ENCODE data around the gene TEX50.
"Not testable (repeated sequence)": the region's sequence is repeated elsewhere in the genome, so short reads cannot be mapped to it uniquely, and the experiment has no call there.

The TEX50 gene, protein sequence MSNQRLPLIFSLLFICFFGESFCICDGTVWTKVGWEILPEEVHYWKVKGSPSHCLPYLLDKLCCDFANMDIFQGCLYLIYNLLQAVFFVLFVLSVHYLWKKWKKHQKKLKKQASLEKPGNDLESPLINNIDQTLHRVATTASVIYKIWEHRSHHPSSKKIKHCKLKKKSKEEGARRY

GRCh38 chr1:173635116-173635515 is at the start of gene TEX50:
TSS of gene TEX50 (plus strand) at chr1:173635338. CDS start at chr1:173635522, 184 bp downstream.
- FAIRE-seq = no peak
- no peak for DNase-seq (ENCODE audit: insufficient read length, low spot score)

GRCh38 chr1:173590557-173590956 is 44.6 kb upstream of the TEX50 start:
- no peak for FAIRE-seq
- DNase-seq (ENCODE audit: insufficient read length, low spot score) = peak; percentile 7

DNA sequence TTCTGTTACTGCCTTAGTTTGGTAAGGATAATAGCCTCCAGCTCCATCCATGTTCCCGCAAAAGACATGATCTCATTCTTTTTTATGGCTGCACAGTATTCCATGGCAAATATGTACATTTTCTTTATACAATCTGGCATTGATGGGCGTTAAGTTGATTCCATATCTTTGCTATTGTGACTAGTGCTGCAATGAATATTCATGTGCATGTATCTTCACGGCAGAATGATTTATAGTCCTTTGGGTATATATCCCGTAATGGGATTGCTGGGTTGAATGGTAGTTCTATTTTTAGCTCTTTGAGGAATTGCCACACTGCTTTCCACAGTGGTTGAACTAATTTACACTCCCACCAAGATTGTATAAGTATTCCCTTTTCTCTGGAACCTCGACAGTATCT is 44.0 kb upstream of the TEX50 start:
- DNase-seq (ENCODE audit: insufficient read length, low spot score); FAIRE-seq: not testable (repeated sequence)

DNA sequence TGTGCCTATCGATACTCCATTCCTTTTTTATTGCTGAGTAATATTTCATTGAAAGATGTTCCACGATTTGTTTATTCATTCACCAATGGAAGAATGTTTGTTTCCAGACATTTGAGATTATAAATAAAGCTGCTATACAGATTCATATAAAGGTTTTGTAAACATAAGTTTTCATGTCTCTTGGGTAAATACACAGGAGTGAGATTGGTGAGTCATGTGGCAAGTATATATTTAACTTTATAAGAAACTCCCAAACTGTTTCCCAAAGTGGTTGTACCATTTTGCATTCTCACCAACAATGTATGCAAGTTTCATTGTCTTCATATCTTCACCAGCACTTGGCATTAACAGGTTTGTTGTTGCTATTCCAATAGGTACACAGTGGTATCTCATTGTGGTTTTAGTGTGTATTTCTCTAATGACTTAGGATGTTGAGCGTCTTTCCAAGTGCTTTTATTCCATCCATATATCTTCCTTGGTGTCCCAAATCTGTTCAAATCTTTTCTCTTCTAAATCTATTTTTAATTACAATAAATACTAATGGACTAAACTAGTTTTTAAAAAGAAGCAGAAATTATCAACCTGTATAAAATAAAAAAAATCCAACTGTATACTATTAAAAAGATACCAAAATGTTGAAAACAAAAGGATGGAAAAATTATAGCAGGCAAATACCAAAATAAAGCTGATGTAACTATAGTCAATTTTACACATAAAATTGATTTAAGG is 38.9 kb upstream of the TEX50 start:
- FAIRE-seq (no peak), DNase-seq (ENCODE audit: insufficient read length, low spot score) (no peak)

- FAIRE-seq (peak; percentile 23), DNase-seq (ENCODE audit: insufficient read length, low spot score) (no peak)
These were observed 33.5 kb upstream of the TEX50 start for GRCh38 chr1:173601588-173601987.

DNA sequence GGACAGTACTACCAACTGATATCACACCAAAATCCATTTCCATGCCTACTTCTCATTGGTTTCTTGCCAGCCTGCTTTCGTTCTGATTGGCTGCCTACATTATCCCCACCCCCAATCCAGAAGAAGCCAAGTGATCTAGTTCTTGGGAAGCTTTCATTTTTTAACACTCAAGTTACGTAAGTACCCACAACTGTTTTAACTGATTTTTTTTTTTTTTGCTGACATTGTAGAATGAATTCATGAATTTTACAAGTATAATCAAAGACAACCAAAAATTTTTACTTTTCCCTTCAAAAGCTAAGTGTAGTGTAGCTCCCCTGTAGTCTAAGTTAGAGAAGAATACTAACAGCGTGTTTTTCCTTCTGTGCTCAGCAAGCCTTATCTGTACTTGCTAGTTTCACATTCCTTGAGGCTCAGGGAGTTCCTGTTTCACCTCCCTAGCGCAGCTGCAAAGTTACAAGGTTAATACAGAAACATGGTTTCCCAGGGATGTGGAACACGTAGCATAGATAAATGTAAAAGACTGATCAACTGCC is 32.0 kb upstream of the TEX50 start, which contains the start of gene SLC9C2:
SLC9C2 (minus strand) TSS at position 17 of the 536 bp plus-strand sequence. CDS start 1,296 bp downstream, outside the sequence.
- DNase-seq (ENCODE audit: insufficient read length, low spot score) = no peak
- FAIRE-seq = no peak

DNA sequence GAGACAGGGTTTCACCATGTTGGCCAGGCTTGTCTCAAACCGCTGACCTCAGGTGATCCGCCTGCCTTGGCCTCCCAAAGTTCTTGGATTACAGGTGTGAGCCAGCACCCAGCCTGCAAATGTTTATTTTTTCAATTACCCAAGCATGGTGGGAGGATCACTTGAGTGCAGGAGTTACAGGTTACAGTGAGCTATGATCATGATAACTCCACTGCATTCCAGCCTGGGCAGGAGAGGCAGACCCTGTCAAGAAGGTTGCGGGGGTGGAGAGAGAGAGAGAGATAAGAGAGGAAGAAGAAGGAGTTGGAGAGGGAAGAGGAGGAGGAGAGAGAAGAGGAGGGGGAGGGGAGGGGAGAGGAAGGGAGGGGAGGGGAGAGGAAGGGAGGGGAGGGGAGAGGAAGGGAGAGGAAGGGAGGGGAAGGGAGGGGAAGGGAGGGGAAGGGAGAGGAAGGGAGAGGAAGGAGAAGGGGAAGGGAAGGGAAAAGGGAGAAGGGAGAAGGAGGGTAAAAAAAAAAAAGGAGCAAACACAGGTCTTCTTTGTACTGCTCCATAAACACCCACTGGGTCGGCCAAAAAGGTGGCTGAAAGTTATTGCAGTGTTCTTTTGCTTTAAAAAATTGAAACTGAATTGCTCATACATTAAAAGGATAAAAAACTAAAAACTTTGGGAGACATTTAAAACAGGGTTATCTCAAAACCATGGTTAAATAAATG is 26.5 kb upstream of the TEX50 start:
- FAIRE-seq (no peak), DNase-seq (ENCODE audit: insufficient read length, low spot score) (no peak)

DNA sequence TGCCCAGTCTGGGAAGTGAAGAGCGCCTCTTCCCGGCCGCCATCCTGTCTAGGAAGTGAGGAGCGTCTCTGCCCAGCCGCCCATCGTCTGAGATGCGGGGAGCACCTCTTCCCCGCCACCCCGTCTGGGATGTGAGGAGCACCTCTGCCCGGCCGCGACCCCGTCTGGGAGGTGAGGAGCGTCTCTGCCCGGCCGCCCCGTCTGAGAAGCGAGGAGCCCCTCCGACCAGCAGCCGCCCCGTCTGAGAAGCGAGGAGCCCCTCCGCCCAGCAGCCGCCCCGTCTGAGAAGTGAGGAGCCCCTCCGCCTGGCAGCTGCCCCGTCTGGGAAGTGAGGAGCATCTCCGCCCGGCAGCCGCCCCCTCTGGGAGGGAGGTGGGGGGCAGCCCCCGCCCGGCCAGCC is 22.1 kb upstream of the TEX50 start:
- DNase-seq (ENCODE audit: insufficient read length, low spot score); FAIRE-seq: not testable (repeated sequence)

GRCh38 chr1:173616859-173617258 is 18.3 kb upstream of the TEX50 start:
- DNase-seq (ENCODE audit: insufficient read length, low spot score) (no peak), FAIRE-seq (no peak)

GRCh38 chr1:173627269-173627668 is 7.9 kb upstream of the TEX50 start:
- DNase-seq (ENCODE audit: insufficient read length, low spot score) (no peak), FAIRE-seq (no peak)

DNA sequence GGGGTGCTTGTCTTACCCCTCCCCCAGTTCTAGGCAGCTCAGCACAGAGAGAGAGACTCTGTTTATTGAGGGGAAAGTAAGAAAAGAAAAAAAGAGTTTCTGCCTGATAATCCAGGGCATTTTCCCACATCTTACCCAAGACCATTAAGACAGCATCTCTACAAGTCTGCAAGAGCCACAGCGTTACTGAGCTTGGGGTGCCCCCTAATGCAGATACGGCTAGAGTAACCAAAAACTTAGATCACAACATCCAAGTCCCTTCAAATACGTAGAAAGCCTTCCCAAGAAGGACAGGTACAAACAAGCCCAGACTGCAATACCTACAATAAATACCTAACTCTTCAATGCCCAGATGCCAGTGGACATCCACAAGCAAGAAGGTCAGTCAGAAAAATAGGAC is 6.2 kb upstream of the TEX50 start:
- FAIRE-seq (no peak), DNase-seq (ENCODE audit: insufficient read length, low spot score) (no peak)

GRCh38 chr1:173637236-173638042 is 2.3 kb downstream of the TEX50 start:
- not testable (repeated sequence) for FAIRE-seq; DNase-seq (ENCODE audit: insufficient read length, low spot score)

- no peak for FAIRE-seq
These were observed 3.2 kb downstream of the TEX50 start for GRCh38 chr1:173638043-173639021.

DNA sequence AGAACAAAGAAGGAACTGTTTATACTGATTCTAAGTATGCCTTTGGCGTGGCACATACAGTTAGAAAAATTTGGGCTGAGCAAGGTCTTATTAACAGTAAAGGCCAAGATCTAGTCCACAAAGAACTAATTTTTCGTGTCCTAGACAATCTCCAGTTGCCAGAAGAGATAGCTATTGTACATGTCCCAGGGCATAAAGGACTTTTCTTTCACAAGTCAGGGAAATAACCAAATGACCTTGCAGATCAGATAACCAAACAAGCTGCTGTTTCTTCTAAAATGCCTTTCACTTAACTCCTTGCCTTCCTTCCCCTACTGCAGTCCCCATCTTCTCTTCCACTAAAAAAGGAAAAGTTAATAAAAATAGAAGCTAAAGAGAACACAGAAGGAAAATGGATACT is 4.0 kb downstream of the TEX50 start:
- no peak for FAIRE-seq
- no peak for DNase-seq (ENCODE audit: insufficient read length, low spot score)

More at GRCh38 chr1:173638043-173639021, 3.2 kb downstream of the TEX50 start:
- no peak for DNase-seq (ENCODE audit: insufficient read length, low spot score)

DNA sequence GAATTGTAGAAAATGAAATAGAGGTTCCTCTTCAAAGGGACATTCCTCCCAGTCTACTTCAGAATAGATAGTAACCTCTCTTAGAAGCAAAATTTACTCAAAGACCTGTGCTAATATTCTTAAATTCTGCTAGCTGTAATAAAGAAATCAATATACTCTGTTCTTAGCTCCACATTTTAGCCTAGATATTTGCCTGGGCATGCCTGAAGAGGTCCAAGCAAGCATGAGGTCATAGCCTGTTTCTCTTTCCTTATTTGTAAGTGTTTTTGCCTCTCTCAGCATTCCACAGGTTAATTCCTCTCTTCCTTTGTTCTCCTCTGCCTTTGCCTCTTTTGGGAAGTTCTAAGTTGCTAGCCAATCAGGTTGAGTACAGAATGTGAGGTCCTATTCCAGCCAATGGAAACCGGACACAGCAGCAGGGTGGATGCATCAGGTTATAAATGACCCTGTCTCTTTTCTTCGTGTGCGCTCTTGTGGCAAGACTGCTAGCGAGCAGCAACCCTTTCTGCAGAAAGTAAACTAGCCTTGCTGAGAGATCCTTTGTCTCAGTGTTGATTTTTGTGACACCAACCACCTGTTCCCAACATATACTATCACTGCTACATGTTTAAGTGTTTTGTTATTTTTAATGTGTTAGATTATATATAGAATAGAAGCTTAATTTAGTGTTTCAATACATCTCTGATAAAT is 7.5 kb downstream of the TEX50 start:
- FAIRE-seq = not testable (repeated sequence)

GRCh38 chr1:173646656-173647055 is 11.5 kb downstream of the TEX50 start:
- no peak for DNase-seq (ENCODE audit: insufficient read length, low spot score)

More for the DNA sequence above, 7.5 kb downstream of the TEX50 start:
- DNase-seq (ENCODE audit: insufficient read length, low spot score) = not testable (repeated sequence)

GRCh38 chr1:173648880-173649605 is 13.9 kb downstream of the TEX50 start:
- DNase-seq (ENCODE audit: insufficient read length, low spot score) (no peak), FAIRE-seq (no peak)

More at GRCh38 chr1:173646656-173647055, 11.5 kb downstream of the TEX50 start:
- no peak for FAIRE-seq

GRCh38 chr1:173660306-173660705 is 25.2 kb downstream of the TEX50 start:
- DNase-seq (ENCODE audit: insufficient read length, low spot score) (no peak), FAIRE-seq (no peak)
